Upper lobe of right lung (tissue), 1 donor: Measurements from ENCODE around the gene SCO2. TPM values are rescaled to one million over a fixed set of nuclear protein-coding genes. Genes with fewer than 3 reads are reported as not detected.

Experiments
- ATAC-seq: fragments of 200-7000 bp; cut with Tn5 transposase; one replicate; pipeline ENCODE4 v1.9.1; 2020; ENCODE audit warnings: mild to moderate bottlenecking, moderate library complexity
- DNase-seq: peaks from one replicate; pipeline ENCODE4 v3.0.0-alpha.2; 2020
- H3K27ac ChIP-seq: fragments of 200-600 bp; one replicate; pipeline ENCODE4 v1.8.0; 2022
- H3K27me3 ChIP-seq: fragments of 200-600 bp; one replicate; pipeline ENCODE4 v1.8.0; 2022; ENCODE audit warnings: mild to moderate bottlenecking
- H3K36me3 ChIP-seq: fragments of 200-600 bp; one replicate; pipeline ENCODE4 v1.8.0; 2022
- H3K4me1 ChIP-seq: fragments of 200-600 bp; one replicate; pipeline ENCODE4 v1.8.0; 2022
- H3K4me3 ChIP-seq: fragments of 200-600 bp; one replicate; pipeline ENCODE4 v1.8.0; 2022; ENCODE audit warnings: mild to moderate bottlenecking
- H3K9me3 ChIP-seq: fragments of 200-600 bp; one replicate; pipeline ENCODE4 v1.8.0; 2022
- CTCF ChIP-seq: fragments of 200-600 bp; IDR thresholded peaks from one replicate; pipeline ENCODE4 v1.8.0; 2022; ENCODE audit warnings: antibody characterized with exemption
- intact Hi-C: fragments of 100-400 bp; cut with DNase I; formaldehyde crosslinking; loops from one replicate; pipeline ENCODE4 v1.11.0; 2022
- total RNA-seq: library from RNA; stranded (reverse); fragmentation: NEBNext Ultra II Directional; extraction: Animal tissue kit (Norgen Biotek cat#: 25700); gene quantifications from one replicate; pipeline ENCODE4 v1.2.1, GENCODE V29; 2021
- donor health status: DM: no; HTN: yes; CAD: no; lungs with severe emphysema.

The SCO2 gene
- total RNA-seq, 1 donor from 2014 or later = 3.1 TPM

DNA sequence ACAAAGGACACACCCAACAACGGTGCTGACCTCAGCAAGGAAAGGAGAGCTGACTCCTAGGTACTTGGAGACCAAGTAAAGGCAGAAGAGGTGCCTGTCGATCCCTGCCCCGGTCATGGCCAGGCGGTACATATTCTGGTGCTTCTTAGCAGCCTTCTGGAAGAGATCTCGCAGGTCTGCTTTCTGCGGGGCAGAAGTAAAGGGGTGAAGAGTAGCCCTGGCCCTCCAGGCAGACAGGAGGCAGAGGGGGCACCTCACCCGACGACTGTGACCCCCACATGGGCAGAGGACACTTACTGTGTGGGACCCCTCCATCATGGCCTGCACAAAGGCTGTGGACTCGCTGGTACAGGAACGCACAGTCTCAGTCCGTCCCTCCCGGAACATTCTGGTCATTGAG is 45.5 kb upstream of the SCO2 start:
- H3K4me3 ChIP-seq = no peak overlapping the region
- no peak for TF ChIP-seq CTCF
- H3K36me3 ChIP-seq = no peaks in the 10 kb centered on the region
- ATAC-seq (no peak), DNase-seq (no peak)
- H3K4me1 ChIP-seq = no peaks in the 10 kb centered on the region
- intact Hi-C loops = no loop called here
- H3K9me3 ChIP-seq = no peaks in the 10 kb centered on the region
- no peak overlapping the region for H3K27ac ChIP-seq
- H3K27me3 ChIP-seq = no peaks in the 10 kb centered on the region

GRCh38 chr22:50569896-50570535 is 44.6 kb upstream of the SCO2 start:
- DNase-seq (no peak), ATAC-seq (no peak)
- no peaks in the 10 kb centered on the region for H3K9me3 ChIP-seq
- H3K27me3 ChIP-seq = no peaks in the 10 kb centered on the region
- H3K27ac ChIP-seq = no peak overlapping the region
- no peak overlapping the region for H3K4me3 ChIP-seq
- intact Hi-C loops = no loop called here
- TF ChIP-seq CTCF = no peak
- H3K4me1 ChIP-seq = no peaks in the 10 kb centered on the region
- no peaks in the 10 kb centered on the region for H3K36me3 ChIP-seq

- H3K27ac ChIP-seq = no peak overlapping the region
- intact Hi-C loops = no loop called here
- H3K9me3 ChIP-seq = no peaks in the 10 kb centered on the region
- no peaks in the 10 kb centered on the region for H3K4me1 ChIP-seq
- TF ChIP-seq CTCF = no peak
- no peak overlapping the region for H3K4me3 ChIP-seq
- H3K27me3 ChIP-seq = no peaks in the 10 kb centered on the region
- ATAC-seq = no peak
- H3K36me3 ChIP-seq = no peaks in the 10 kb centered on the region
- DNase-seq = no peak
Observed at GRCh38 chr22:50569041-50569459, 43.7 kb upstream of the SCO2 start.

DNA sequence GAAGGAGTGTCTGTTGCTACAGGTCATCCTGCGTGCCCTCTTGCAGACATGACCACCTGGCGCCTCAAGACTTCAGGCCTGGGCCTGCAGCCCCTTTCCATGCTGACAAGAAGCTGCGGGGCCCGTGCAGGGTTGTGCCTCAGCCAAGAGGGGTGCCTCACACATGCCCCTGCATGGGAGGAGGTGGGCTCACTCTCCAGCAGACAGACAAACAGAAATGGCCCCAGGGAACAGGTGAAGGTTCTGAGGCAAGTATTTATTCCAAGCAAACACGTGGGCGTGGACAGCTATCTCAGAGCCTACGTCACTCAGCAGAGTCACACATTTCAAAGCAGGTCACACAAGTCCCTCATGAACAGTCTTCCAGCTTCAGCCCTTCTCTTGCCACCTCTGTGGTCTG is 43.2 kb upstream of the SCO2 start:
- no peak for ATAC-seq
- no peak for TF ChIP-seq CTCF
- H3K4me1 ChIP-seq = peaks cover 4% of the 10 kb centered on the region
- H3K27ac ChIP-seq = no peak overlapping the region
- H3K27me3 ChIP-seq = no peaks in the 10 kb centered on the region
- no peaks in the 10 kb centered on the region for H3K36me3 ChIP-seq
- intact Hi-C loops = no loop called here
- H3K9me3 ChIP-seq = no peaks in the 10 kb centered on the region
- no peak overlapping the region for H3K4me3 ChIP-seq
- no peak for DNase-seq

GRCh38 chr22:50567721-50568252 is 42.4 kb upstream of the SCO2 start:
- Histone ChIP-seq H3K9me3 (no peaks in the 10 kb centered on the region), H3K36me3 (no peaks in the 10 kb centered on the region), H3K4me3 (no peak overlapping the region), H3K27me3 (no peaks in the 10 kb centered on the region), H3K4me1 (peaks cover 10% of the 10 kb centered on the region), H3K27ac (no peak overlapping the region)
- DNase-seq (no peak), ATAC-seq (no peak)
- intact Hi-C loops = no loop called here
- no peak for TF ChIP-seq CTCF

GRCh38 chr22:50564289-50564688 is 38.9 kb upstream of the SCO2 start:
- Histone ChIP-seq H3K27ac (no peak overlapping the region), H3K36me3 (no peaks in the 10 kb centered on the region), H3K9me3 (no peaks in the 10 kb centered on the region), H3K27me3 (no peaks in the 10 kb centered on the region), H3K4me3 (no peak overlapping the region), H3K4me1 (peaks cover 10% of the 10 kb centered on the region)
- no peak for DNase-seq
- ATAC-seq = no peak
- no peak for TF ChIP-seq CTCF
- intact Hi-C loops = no loop called here
